ENCODE data around the gene TRMT2A.

TRMT2A gene

DNA sequence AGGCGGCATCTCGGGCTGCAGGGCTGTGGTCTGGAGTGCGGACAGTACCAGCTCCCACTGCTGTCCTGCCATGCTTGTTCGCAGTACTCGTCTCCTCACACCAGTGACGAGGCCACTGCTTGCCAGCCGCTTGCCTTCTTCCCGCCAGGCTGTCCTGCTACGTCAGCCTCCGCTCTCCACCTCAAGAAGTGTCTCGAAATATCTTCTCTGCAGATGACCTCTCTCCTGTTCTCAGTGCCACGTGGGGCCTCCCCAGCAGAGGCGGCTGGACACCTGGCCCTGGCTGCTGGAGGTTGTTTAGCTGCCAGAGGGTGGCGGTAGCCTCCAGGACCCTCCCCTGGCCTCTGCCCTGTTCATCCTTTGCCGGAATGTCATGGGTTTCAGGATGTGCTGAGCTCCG is 36.9 kb upstream of the TRMT2A start:
- H3F3A ChIP-seq (ENCODE audit: insufficient read depth, low read length): no peaks in the 10 kb centered on the region
- no peaks in the 10 kb centered on the region for H3K36me3 ChIP-seq (replicated peaks; ENCODE audit: insufficient read depth, low read length)
- H3K4me3 ChIP-seq (ENCODE audit: low read length): no peak overlapping the region
- no peaks in the 10 kb centered on the region for H3K9me2 ChIP-seq (replicated peaks; ENCODE audit: insufficient read depth, low read length)
- H3K4me1 ChIP-seq (ENCODE audit: low read length): no peaks in the 10 kb centered on the region
- TF ChIP-seq EZH2phosphoT487 (IDR thresholded peaks at IDR 0.05; ENCODE audit: low read length) (no peak), EZH2 (optimal IDR thresholded peaks at IDR 0.05; ENCODE audit: low read depth, low read length) (no peak)
- TF ChIP-seq, protein P1, sequence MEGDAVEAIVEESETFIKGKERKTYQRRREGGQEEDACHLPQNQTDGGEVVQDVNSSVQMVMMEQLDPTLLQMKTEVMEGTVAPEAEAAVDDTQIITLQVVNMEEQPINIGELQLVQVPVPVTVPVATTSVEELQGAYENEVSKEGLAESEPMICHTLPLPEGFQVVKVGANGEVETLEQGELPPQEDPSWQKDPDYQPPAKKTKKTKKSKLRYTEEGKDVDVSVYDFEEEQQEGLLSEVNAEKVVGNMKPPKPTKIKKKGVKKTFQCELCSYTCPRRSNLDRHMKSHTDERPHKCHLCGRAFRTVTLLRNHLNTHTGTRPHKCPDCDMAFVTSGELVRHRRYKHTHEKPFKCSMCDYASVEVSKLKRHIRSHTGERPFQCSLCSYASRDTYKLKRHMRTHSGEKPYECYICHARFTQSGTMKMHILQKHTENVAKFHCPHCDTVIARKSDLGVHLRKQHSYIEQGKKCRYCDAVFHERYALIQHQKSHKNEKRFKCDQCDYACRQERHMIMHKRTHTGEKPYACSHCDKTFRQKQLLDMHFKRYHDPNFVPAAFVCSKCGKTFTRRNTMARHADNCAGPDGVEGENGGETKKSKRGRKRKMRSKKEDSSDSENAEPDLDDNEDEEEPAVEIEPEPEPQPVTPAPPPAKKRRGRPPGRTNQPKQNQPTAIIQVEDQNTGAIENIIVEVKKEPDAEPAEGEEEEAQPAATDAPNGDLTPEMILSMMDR (IDR thresholded peaks at IDR 0.05; ENCODE audit: low read length): no peak
- H3K4me2 ChIP-seq (ENCODE audit: low read depth, low read length): no peak overlapping the region
- no peaks in the 10 kb centered on the region for H3K79me2 ChIP-seq (ENCODE audit: low read length)
- H3K27ac ChIP-seq (ENCODE audit: low read length): no peak overlapping the region
- H3K9me3 ChIP-seq (replicated peaks; ENCODE audit: insufficient read depth, low read length): no peaks in the 10 kb centered on the region
- DNase-seq: no peak
- H2AFZ ChIP-seq (ENCODE audit: low read length): no peak overlapping the region
- peaks cover 66% of the 10 kb centered on the region for H3K27me3 ChIP-seq (replicated peaks; ENCODE audit: insufficient read depth, low read length)
- no peaks in the 10 kb centered on the region for H4K20me1 ChIP-seq (ENCODE audit: insufficient read depth, low read length)
- H3K9ac ChIP-seq (ENCODE audit: low read length): no peak overlapping the region

- no peaks in the 10 kb centered on the region for H3K36me3 ChIP-seq (replicated peaks; ENCODE audit: insufficient read depth, low read length)
- H3K4me2 ChIP-seq (ENCODE audit: low read depth, low read length): no peak overlapping the region
- no peak overlapping the region for H3K27ac ChIP-seq (ENCODE audit: low read length)
- H2AFZ ChIP-seq (ENCODE audit: low read length): no peak overlapping the region
- H3K9me3 ChIP-seq (replicated peaks; ENCODE audit: insufficient read depth, low read length): no peaks in the 10 kb centered on the region
- TF ChIP-seq EZH2 (optimal IDR thresholded peaks at IDR 0.05; ENCODE audit: low read depth, low read length): no peak
- no peak for TF ChIP-seq EZH2phosphoT487 (IDR thresholded peaks at IDR 0.05; ENCODE audit: low read length)
- no peaks in the 10 kb centered on the region for H4K20me1 ChIP-seq (ENCODE audit: insufficient read depth, low read length)
- H3F3A ChIP-seq (ENCODE audit: insufficient read depth, low read length): no peaks in the 10 kb centered on the region
- no peak overlapping the region for H3K4me3 ChIP-seq (ENCODE audit: low read length)
- no peaks in the 10 kb centered on the region for H3K4me1 ChIP-seq (ENCODE audit: low read length)
- H3K9ac ChIP-seq (ENCODE audit: low read length): no peak overlapping the region
- H3K9me2 ChIP-seq (replicated peaks; ENCODE audit: insufficient read depth, low read length): no peaks in the 10 kb centered on the region
- H3K27me3 ChIP-seq (replicated peaks; ENCODE audit: insufficient read depth, low read length): peaks cover 51% of the 10 kb centered on the region
- no peak for DNase-seq
- H3K79me2 ChIP-seq (ENCODE audit: low read length): no peaks in the 10 kb centered on the region
Observed at GRCh38 chr22:20152464-20152890, 35.5 kb upstream of the TRMT2A start.

- H3F3A ChIP-seq (ENCODE audit: insufficient read depth, low read length): no peaks in the 10 kb centered on the region
- no peak overlapping the region for H2AFZ ChIP-seq (ENCODE audit: low read length)
- TF ChIP-seq EZH2phosphoT487 (IDR thresholded peaks at IDR 0.05; ENCODE audit: low read length): no peak
- H3K4me3 ChIP-seq (ENCODE audit: low read length): no peak overlapping the region
- H3K79me2 ChIP-seq (ENCODE audit: low read length): no peaks in the 10 kb centered on the region
- no peaks in the 10 kb centered on the region for H3K4me1 ChIP-seq (ENCODE audit: low read length)
- no peaks in the 10 kb centered on the region for H3K9me2 ChIP-seq (replicated peaks; ENCODE audit: insufficient read depth, low read length)
- H3K36me3 ChIP-seq (replicated peaks; ENCODE audit: insufficient read depth, low read length): no peaks in the 10 kb centered on the region
- no peak overlapping the region for H3K9ac ChIP-seq (ENCODE audit: low read length)
- no peak overlapping the region for H3K4me2 ChIP-seq (ENCODE audit: low read depth, low read length)
- H3K9me3 ChIP-seq (replicated peaks; ENCODE audit: insufficient read depth, low read length): no peaks in the 10 kb centered on the region
- DNase-seq: no peak
- H4K20me1 ChIP-seq (ENCODE audit: insufficient read depth, low read length): no peaks in the 10 kb centered on the region
- H3K27ac ChIP-seq (ENCODE audit: low read length): no peak overlapping the region
- peaks cover 44% of the 10 kb centered on the region for H3K27me3 ChIP-seq (replicated peaks; ENCODE audit: insufficient read depth, low read length)
Observed at GRCh38 chr22:20151276-20151588, 34.2 kb upstream of the TRMT2A start.

- no peaks in the 10 kb centered on the region for H3K9me2 ChIP-seq (replicated peaks; ENCODE audit: insufficient read depth, low read length)
- H3K9ac ChIP-seq (ENCODE audit: low read length): no peak within 1 kb of the TSS
- no peaks in the 10 kb centered on the region for H3K36me3 ChIP-seq (replicated peaks; ENCODE audit: insufficient read depth, low read length)
- H3K27me3 ChIP-seq (replicated peaks; ENCODE audit: insufficient read depth, low read length): peaks cover 38% of the 10 kb centered on the region
- no peaks in the 10 kb centered on the region for H3K9me3 ChIP-seq (replicated peaks; ENCODE audit: insufficient read depth, low read length)
- no peak within 1 kb of the TSS for H3K27ac ChIP-seq (ENCODE audit: low read length)
- TF ChIP-seq EZH2 (optimal IDR thresholded peaks at IDR 0.05; ENCODE audit: low read depth, low read length) (no peak), EZH2phosphoT487 (IDR thresholded peaks at IDR 0.05; ENCODE audit: low read length) (no peak)
- H3K79me2 ChIP-seq (ENCODE audit: low read length): no peaks in the 10 kb centered on the region
- no peak within 1 kb of the TSS for H3K4me3 ChIP-seq (ENCODE audit: low read length)
- no peak within 1 kb of the TSS for H3K4me2 ChIP-seq (ENCODE audit: low read depth, low read length)
- no peaks in the 10 kb centered on the region for H3F3A ChIP-seq (ENCODE audit: insufficient read depth, low read length)
- H2AFZ ChIP-seq (ENCODE audit: low read length): no peak within 1 kb of the TSS
- DNase-seq: no peak
- H3K4me1 ChIP-seq (ENCODE audit: low read length): no peaks in the 10 kb centered on the region
- no peaks in the 10 kb centered on the region for H4K20me1 ChIP-seq (ENCODE audit: insufficient read depth, low read length)
Observed at GRCh38 chr22:20150381-20151275, 33.6 kb upstream of the TRMT2A start, which contains the start of gene CCDC188. TSS of gene CCDC188 (minus strand) at chr22:20151055. CDS start at chr22:20150986, 69 bp downstream.
